Measurements from ENCODE around the gene MMP20.

MMP20 gene

DNA sequence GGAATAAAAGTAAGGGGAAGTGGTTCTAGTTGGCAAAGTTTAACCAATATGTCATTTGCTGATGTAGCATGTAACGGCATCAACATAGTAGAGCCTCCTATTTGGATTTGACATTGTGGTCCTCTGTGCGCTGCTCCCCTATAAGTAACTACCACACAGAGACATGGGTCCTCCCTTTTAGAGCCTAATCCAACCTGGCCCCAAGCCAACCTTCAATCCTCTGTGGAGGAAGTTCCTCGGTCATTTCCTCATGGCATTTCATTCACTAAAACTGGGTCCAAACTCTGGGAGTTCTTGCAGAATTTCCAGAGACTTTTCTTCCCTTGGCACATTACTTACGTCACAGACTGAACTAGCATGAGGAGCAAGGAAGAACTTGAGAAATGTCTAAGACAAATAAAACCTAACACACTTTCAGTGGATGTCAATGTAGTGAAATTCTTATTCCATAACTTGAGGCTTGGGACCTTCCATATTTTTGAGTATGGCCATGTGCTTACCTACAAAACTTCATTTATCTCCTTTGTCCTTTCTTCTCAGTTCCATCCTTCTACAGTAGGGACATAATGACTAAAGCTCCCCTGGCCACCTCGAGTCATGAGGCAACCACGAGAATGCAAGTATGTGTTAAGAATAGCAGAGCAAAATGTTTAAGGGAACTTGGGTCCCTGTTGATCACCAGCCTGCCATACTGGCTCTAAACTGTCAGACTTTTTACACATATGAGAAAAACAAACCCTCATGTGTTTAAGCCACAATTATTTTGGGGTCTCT lies 34.7 kb downstream of the MMP20 start:
- TF ChIP-seq, protein P1, sequence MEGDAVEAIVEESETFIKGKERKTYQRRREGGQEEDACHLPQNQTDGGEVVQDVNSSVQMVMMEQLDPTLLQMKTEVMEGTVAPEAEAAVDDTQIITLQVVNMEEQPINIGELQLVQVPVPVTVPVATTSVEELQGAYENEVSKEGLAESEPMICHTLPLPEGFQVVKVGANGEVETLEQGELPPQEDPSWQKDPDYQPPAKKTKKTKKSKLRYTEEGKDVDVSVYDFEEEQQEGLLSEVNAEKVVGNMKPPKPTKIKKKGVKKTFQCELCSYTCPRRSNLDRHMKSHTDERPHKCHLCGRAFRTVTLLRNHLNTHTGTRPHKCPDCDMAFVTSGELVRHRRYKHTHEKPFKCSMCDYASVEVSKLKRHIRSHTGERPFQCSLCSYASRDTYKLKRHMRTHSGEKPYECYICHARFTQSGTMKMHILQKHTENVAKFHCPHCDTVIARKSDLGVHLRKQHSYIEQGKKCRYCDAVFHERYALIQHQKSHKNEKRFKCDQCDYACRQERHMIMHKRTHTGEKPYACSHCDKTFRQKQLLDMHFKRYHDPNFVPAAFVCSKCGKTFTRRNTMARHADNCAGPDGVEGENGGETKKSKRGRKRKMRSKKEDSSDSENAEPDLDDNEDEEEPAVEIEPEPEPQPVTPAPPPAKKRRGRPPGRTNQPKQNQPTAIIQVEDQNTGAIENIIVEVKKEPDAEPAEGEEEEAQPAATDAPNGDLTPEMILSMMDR (IDR thresholded peaks at IDR 0.05), result no peak

DNA sequence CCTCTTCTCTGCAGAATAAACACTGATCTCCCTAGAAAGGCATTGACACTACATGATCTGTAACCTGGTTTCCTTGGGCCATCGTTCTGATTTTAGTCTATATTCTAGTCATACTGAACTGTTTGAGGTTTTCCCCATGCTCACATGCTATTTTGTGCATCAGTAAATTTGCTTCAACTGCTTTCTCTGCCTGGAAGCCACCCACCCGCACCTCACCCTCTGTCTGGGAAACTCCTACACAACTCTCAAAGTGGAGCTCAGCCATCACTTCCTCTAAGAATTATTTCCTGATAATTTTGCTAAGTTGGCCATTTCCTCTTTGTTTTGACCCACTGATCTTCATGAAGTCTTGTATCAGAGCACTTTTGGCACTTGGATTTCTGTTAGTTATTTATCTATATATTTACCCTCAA lies 36.1 kb downstream of the MMP20 start:
- TF ChIP-seq, protein P1 (IDR thresholded peaks at IDR 0.05), result no peak

DNA sequence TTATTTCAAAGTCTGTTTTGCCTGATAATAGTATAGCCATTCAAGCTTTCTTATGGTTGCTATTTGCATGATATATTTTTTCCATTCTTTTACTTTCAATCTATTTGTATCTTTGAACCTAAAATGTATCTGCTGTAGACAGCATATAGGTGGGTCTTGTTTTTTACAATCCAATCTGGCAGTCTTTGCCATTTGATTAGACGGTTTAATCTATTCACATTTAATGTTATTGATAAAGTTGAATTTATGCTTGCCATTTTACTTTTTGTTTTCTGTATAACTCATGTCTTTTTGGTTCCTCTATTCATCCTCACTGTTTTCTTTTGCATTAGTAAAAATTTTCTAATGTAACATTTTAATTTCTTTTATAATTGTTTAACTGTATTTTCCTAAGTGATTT lies 37.4 kb downstream of the MMP20 start:
- TF ChIP-seq, protein P1 (IDR thresholded peaks at IDR 0.05), result no peak

DNA sequence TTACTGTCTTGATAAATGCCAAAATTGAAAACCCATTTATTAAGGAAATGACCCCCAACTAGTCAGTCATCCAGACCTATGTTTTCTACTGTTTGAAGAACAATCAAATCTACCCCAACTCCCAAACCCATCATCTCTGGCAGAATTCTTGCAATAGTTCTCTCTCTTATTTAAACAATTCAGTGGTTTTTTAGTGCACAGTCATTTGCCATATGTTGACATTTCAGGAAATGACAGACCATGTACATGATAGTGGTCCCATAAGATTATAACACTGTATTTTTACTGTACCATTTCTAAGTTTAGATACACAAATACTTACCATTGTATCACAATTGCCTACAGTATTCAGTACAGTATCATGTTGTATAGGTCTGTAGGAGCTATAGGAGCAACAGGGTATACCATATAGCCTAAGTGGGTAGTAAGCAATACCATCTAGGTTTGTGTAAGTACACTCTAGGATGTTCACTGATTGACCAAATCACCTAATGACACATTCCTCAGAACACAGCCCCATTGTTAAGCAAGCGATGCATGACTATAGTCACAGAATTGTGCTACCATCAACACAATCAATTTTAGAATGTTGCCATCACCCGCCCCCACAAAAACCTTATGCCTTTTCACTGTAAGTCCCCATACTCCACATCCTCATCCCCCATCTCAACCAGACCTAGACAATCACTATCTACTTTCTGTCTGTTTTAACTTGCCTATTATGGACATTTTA lies 41.8 kb downstream of the MMP20 start:
- TF ChIP-seq, protein P1 (IDR thresholded peaks at IDR 0.05), result no peak

DNA sequence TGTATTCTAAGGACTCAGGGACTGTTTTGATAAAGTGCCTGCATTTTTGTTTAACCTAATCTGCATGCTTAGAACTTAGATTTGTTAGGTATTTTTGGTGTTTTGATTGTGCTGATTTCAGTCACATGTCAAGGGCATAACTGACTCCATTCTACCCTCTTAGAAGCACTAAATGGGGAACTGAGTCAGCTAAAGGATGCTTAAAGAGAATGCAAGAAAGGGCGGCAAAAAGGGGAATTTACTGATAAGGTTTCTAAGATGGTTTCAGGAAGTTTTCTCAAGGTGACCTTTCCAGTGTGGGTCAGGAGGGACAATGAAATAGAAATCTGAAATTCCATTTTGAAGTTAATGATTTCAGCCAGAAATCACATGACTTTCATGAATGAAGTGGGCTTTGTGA lies 43.0 kb downstream of the MMP20 start:
- TF ChIP-seq, protein P1 (IDR thresholded peaks at IDR 0.05), result no peak

DNA sequence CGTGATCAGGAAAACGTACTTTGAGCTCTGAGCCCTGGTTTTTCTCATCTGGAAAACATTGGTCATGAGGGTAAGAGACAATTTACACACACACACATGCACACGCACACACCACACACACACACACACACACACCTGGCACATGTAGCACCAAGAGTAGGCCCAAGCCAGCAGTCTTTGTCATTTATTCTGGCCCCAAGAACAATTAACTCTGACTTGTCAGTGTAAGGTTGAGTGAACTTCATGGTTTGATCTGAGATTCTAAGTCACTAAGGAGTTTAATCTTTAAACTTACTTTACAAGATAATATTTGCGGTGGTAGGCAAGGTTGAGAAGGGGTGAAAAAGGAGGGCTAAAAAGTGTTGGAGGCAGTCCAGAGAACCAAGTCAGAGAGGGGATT lies 44.1 kb downstream of the MMP20 start:
- TF ChIP-seq, protein P1 (IDR thresholded peaks at IDR 0.05), result no peak

DNA sequence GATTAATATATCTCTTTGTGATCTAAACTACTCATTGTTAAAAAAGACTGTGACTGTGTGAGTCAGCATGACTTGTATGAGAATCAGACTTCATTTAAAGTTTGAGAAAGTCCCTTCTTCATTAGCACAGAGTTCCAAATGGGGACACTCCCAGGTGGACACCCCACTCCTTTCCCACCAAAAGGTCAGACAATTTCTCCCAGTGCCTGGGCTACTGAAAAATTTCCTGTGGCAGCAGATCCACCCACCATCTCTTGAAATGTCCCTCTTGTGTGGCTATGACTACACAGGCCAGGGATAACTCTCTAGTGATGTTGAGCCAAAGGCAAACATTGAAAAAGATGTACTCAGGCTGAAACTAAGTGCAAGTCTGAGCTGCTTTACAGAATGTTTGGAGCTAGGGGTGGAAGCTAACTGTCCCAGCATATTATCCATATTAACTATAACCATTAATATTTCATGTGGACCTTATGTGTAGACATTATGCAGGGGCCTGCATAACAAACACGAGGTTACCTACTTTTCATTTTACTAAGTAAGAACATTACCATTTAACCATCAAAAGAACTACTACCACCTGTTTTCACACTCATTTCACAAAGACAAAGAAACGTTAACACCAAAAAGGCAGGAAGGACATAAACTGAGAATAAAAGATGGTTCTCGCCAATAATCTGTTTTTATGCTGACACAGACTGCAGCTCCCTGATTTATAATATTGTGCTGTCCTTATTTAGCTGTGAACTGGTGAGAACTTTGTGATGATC lies 44.8 kb downstream of the MMP20 start:
- TF ChIP-seq, protein P1 (IDR thresholded peaks at IDR 0.05), result no peak
